IMR-90 (cell line): ENCODE data around the gene RPS15A. TPM values are rescaled to one million over a fixed set of nuclear protein-coding genes. Genes with fewer than 3 reads are reported as not detected.

Experiments
- ATAC-seq: fragments of 200-7000 bp; cut with Tn5 transposase; 2 replicates; pipeline ENCODE4 v1.9.1; 2020; ENCODE audit warnings: low read depth, mild to moderate bottlenecking, moderate library complexity
- Bru-seq: library from RNA; stranded (reverse); fragments of 400-500 nt; gene quantifications from one replicate; lab custom pipeline; 2021; lab: Mats Ljungman, UMichigan
- BruChase-seq, 2 experiments: library from RNA; stranded (reverse); fragments of 400-500 nt; gene quantifications; one replicate each; lab custom pipeline; 2021; lab: Mats Ljungman, UMichigan
- BruUV-seq: library from RNA; stranded (reverse); fragments of 400-500 nt; replicated peaks from 2 replicates; lab custom pipeline; 2021; lab: Mats Ljungman, UMichigan
- CTCF ChIA-PET: fragments of 300-600 bp; formaldehyde crosslinking; extraction: SDS; loops from one replicate; lab custom pipeline; 2021; ENCODE audit warnings: antibody characterized with exemption; lab: Yijun Ruan, JAX
- POLR2A ChIA-PET: fragments of 300-600 bp; sonication (Branson Sonifier 250); formaldehyde crosslinking; loops from one replicate; lab custom pipeline; 2022; ENCODE audit warnings: antibody characterized with exemption; ENCODE audit not compliant: unreplicated experiment; lab: Charles Lee
- DNase-seq: peaks from one replicate; pipeline ENCODE4 v3.0.0; 2013
- H2AFZ ChIP-seq: replicated peaks from 2 replicates; pipeline ENCODE3; 2013; ENCODE audit warnings: low read length, mild to moderate bottlenecking; ENCODE audit not compliant: poor library complexity
- H2AK5ac ChIP-seq: 2 replicates; pipeline ENCODE4 v1.6.1; 2013; ENCODE audit warnings: low read depth, low read length, inconsistent platforms
- H2AK9ac ChIP-seq: replicated peaks from 2 replicates; pipeline ENCODE3; 2013; ENCODE audit warnings: mild to moderate bottlenecking, low read depth, low read length, moderate library complexity; ENCODE audit not compliant: poor library complexity
- H2BK120ac ChIP-seq: 2 replicates; pipeline ENCODE4 v1.6.1; 2013; ENCODE audit warnings: low read depth, low read length, inconsistent platforms
- H2BK15ac ChIP-seq: 3 replicates; pipeline ENCODE4 v1.6.1; 2013; ENCODE audit warnings: low read depth, low read length, inconsistent platforms
- H2BK20ac ChIP-seq: 2 replicates; pipeline ENCODE4 v1.6.1; 2013; ENCODE audit warnings: low read depth, mild to moderate bottlenecking, inconsistent platforms, low read length, moderate library complexity
- H2BK5ac ChIP-seq: 2 replicates; pipeline ENCODE4 v1.6.1; 2013; ENCODE audit warnings: mild to moderate bottlenecking, low read depth, low read length, inconsistent platforms; ENCODE audit not compliant: poor library complexity, severe bottlenecking
- H3K14ac ChIP-seq: replicated peaks from 2 replicates; pipeline ENCODE4 v1.6.1; 2013; ENCODE audit warnings: low read depth, low read length, inconsistent platforms
- H3K18ac ChIP-seq: 2 replicates; pipeline ENCODE4 v1.6.1; 2013; ENCODE audit warnings: low read depth, low read length, control low read depth
- H3K23ac ChIP-seq: 2 replicates; pipeline ENCODE4 v1.6.1; 2013; ENCODE audit warnings: low read depth, low read length, inconsistent platforms
- H3K27ac ChIP-seq: 2 replicates; pipeline ENCODE4 v1.5.1; 2013; ENCODE audit warnings: mild to moderate bottlenecking, control low read depth, low read length; ENCODE audit not compliant: insufficient read depth
- H3K27me3 ChIP-seq: 2 replicates; pipeline ENCODE4 v1.6.1; 2013; ENCODE audit warnings: low read length; ENCODE audit not compliant: control insufficient read depth, insufficient read depth
- H3K36me3 ChIP-seq: 2 replicates; pipeline ENCODE4 v1.6.1; 2013; ENCODE audit warnings: low read length, mixed read lengths; ENCODE audit not compliant: control insufficient read depth, insufficient read depth
- H3K4ac ChIP-seq: 2 replicates; pipeline ENCODE4 v1.6.1; 2013; ENCODE audit warnings: low read depth, low read length, inconsistent platforms
- H3K4me1 ChIP-seq: 2 replicates; pipeline ENCODE4 v1.6.1; 2013; ENCODE audit warnings: low read length, mixed read lengths; ENCODE audit not compliant: control insufficient read depth, insufficient read depth
- H3K4me2 ChIP-seq: 2 replicates; pipeline ENCODE4 v1.6.1; 2013; ENCODE audit warnings: low read depth, mild to moderate bottlenecking, control low read depth, low read length, moderate library complexity
- H3K4me3 ChIP-seq: 2 replicates; pipeline ENCODE4 v1.5.1; 2013; ENCODE audit warnings: low read depth, mild to moderate bottlenecking, control low read depth, low read length, moderate library complexity; ENCODE audit not compliant: insufficient read depth
- H3K56ac ChIP-seq: 2 replicates; pipeline ENCODE4 v1.6.1; 2013; ENCODE audit warnings: low read length, inconsistent platforms; ENCODE audit not compliant: insufficient read depth; ENCODE audit errors: extremely low read depth
- H3K79me1 ChIP-seq, 2 experiments: 2 replicates each; pipeline ENCODE4 v1.6.1; 2013; ENCODE audit warnings: low read length in 2 of 2, inconsistent platforms in 1 of 2, low read depth in 1 of 2
- H3K9ac ChIP-seq: 2 replicates; pipeline ENCODE4 v1.6.1; 2013; ENCODE audit warnings: low read depth, low read length, control low read depth
- H3K9me1 ChIP-seq: 2 replicates; pipeline ENCODE4 v1.6.1; 2013; ENCODE audit warnings: low read length, inconsistent platforms; ENCODE audit not compliant: insufficient read depth
- H3K9me3 ChIP-seq: 2 replicates; pipeline ENCODE4 v1.6.1; 2013; ENCODE audit warnings: low read length; ENCODE audit not compliant: control insufficient read depth, insufficient read depth
- H4K20me1 ChIP-seq: 2 replicates; pipeline ENCODE4 v1.6.1; 2013; ENCODE audit warnings: low read length, inconsistent platforms; ENCODE audit not compliant: insufficient read depth
- H4K5ac ChIP-seq: 2 replicates; pipeline ENCODE4 v1.6.1; 2013; ENCODE audit warnings: mild to moderate bottlenecking, low read depth, low read length, control low read depth
- H4K8ac ChIP-seq, 2 experiments: 2 replicates each; pipeline ENCODE4 v1.6.1; 2013; ENCODE audit warnings: low read depth in 2 of 2, low read length in 2 of 2, control low read depth in 1 of 2, inconsistent platforms in 1 of 2
- H4K91ac ChIP-seq: 2 replicates; pipeline ENCODE4 v1.6.1; 2013; ENCODE audit warnings: low read depth, low read length, inconsistent platforms; ENCODE audit not compliant: insufficient read depth
- CEBPB ChIP-seq: IDR thresholded peaks from 2 replicates; pipeline ENCODE4 v1.6.1; 2012; ENCODE audit warnings: low read depth, low read length, improper control_type of control experiment
- CHD1 ChIP-seq: IDR thresholded peaks from 2 replicates; pipeline ENCODE4 v1.6.1; 2012; ENCODE audit warnings: low read depth, low read length, improper control_type of control experiment
- CTCF ChIP-seq: conservative IDR thresholded peaks from 2 replicates; pipeline ENCODE4 v1.5.1; 2012; ENCODE audit warnings: mild to moderate bottlenecking, low read depth, low read length, improper control_type of control experiment
- FOS ChIP-seq: fragments of 150-350 bp; IDR thresholded peaks from 2 replicates; pipeline ENCODE4 v1.6.1; 2016; ENCODE audit warnings: low read depth, low read length
- MAZ ChIP-seq: IDR thresholded peaks from 2 replicates; pipeline ENCODE4 v1.6.1; 2012; ENCODE audit warnings: low read depth, mild to moderate bottlenecking, low read length, improper control_type of control experiment, moderate library complexity, borderline replicate concordance
- MXI1 ChIP-seq: IDR thresholded peaks from 2 replicates; pipeline ENCODE4 v1.6.1; 2012; ENCODE audit warnings: low read depth, mild to moderate bottlenecking, low read length, moderate library complexity, borderline replicate concordance
- NFE2L2 ChIP-seq: fragments of 150-350 bp; IDR thresholded peaks from 2 replicates; pipeline ENCODE4 v1.6.1; 2016; ENCODE audit warnings: low read depth, mild to moderate bottlenecking, low read length
- POLR2A ChIP-seq: IDR thresholded peaks from 2 replicates; pipeline ENCODE4 v1.6.1; 2012; ENCODE audit warnings: mild to moderate bottlenecking, low read depth, low read length
- RAD21 ChIP-seq: IDR thresholded peaks from 2 replicates; pipeline ENCODE4 v1.6.1; 2012; ENCODE audit warnings: low read length, improper control_type of control experiment
- RCOR1 ChIP-seq: IDR thresholded peaks from 2 replicates; pipeline ENCODE4 v1.6.1; 2012; ENCODE audit warnings: mild to moderate bottlenecking, low read length, improper control_type of control experiment; ENCODE audit not compliant: insufficient replicate concordance
- SMC3 ChIP-seq: fragments of 150-350 bp; IDR thresholded peaks from 2 replicates; pipeline ENCODE4 v1.6.1; 2016; ENCODE audit warnings: low read depth, mild to moderate bottlenecking, antibody characterized with exemption, low read length, moderate library complexity
- WGBS, 2 experiments: methylation state at CpG; one replicate each; pipeline versions ENCODE4 v1.1.5 to v1.1.7; 2013; ENCODE audit warnings: missing lambda C conversion rate in 2 of 2; ENCODE audit not compliant: insufficient read length in 1 of 2; ENCODE audit errors: extremely low coverage in 2 of 2; 5-methylcytosine and 5-hydroxymethylcytosine counted together
- dilution Hi-C: fragments of 300-500 bp; cut with HindIII; formaldehyde crosslinking; loops from one replicate; pipeline ENCODE4 v1.14.3; 2018; ENCODE audit warnings: low sequenced_read_pairs; ENCODE audit not compliant: unreplicated experiment
- in situ Hi-C: fragments of 300-500 bp; cut with MboI; formaldehyde crosslinking; loops from 3 replicates; pipeline ENCODE4 v1.14.3; 2019; ENCODE audit warnings: low sequenced_read_pairs, inconsistent platforms, mixed read lengths
- intact Hi-C: fragments of 100-400 bp; cut with micrococcal nuclease; formaldehyde crosslinking; loops from 2 replicates; pipeline ENCODE4 v1.10.0; 2022
- long read RNA-seq: library from polyadenylated mRNA; unstranded; transcript quantifications from one replicate; pipeline ENCODE4 v2.0.0, GENCODE V29; 2021; ENCODE audit not compliant: unreplicated experiment
- polyA plus RNA-seq, 3 experiments: library from polyadenylated mRNA; depleted of rRNA; stranded (reverse); fragments of >200 nt; gene quantifications; 2 replicates each; pipeline ENCODE4 v1.2.3, GENCODE V29; 2012; ENCODE audit warnings: low replicate concordance in 1 of 3
- total RNA-seq: library from RNA; depleted of rRNA; stranded (reverse); fragments of >200 nt; gene quantifications from 2 replicates; pipeline ENCODE4 v1.2.3, GENCODE V29; 2012; rRNA removed
- TF ChIP-seq, protein P1 (sequence below): fragments of 150-350 bp; IDR thresholded peaks from 2 replicates; pipeline ENCODE4 v1.6.1; 2017; ENCODE audit warnings: mild to moderate bottlenecking, antibody characterized with exemption, low read length, low read depth

The RPS15A gene
- total RNA-seq, result 2,973 and 4,619 TPM in 2 replicates
- 4,450 and 4,588 TPM in 2 replicates for polyA plus RNA-seq (2012; rRNA removed)
- 1,608 and 2,537 TPM in 2 replicates for polyA plus RNA-seq (2012; cell fraction: cytosol; rRNA removed)
- polyA plus RNA-seq (2012; cell fraction: nucleus; rRNA removed; ENCODE audit: low replicate concordance), result 179 and 1,902 TPM in 2 replicates
- percentile 98 among the genes with signal in this experiment for Bru-seq, nascent RNA
- percentile 94 among the genes with signal in this experiment for BruChase-seq, experiment 1, labeled RNA remaining after a 6-hour chase
- BruChase-seq, experiment 2, labeled RNA remaining after a 2-hour chase, result percentile 93 among the genes with signal in this experiment
- long read RNA-seq, transcript RPS15A-201 (5 exons, 2,203 nt), result minor isoform, 24 of 641 reads
- long read RNA-seq, transcript RPS15A-203 (5 exons, 525 nt), result major isoform, 456 of 641 reads
- long read RNA-seq, transcript RPS15A-205 (5 exons, 802 nt), result minor isoform, 5 of 641 reads
- long read RNA-seq, partial matches to known transcripts, result 152 of 641 reads
- long read RNA-seq, other reads (novel, unspliced or antisense), result 1 of 641 reads

GRCh38 chr16:18789850-18790706, at the start of gene RPS15A:
Gene RPS15A, minus strand, starts transcription at chr16:18790334. Its CDS starts 1,221 bp downstream, at chr16:18789113.
- peak within 1 kb of the TSS; percentile 52 for H4K5ac ChIP-seq
- peak within 1 kb of the TSS; percentile 72 for H3K4me3 ChIP-seq
- no peaks in the 10 kb centered on the region for H3K9me3 ChIP-seq
- in situ Hi-C loops, result no loop called here
- H3K27ac ChIP-seq, result peak within 1 kb of the TSS; percentile 81
- peaks cover 16 to 48% of the 10 kb centered on the region in 2 experiments for H3K79me1 ChIP-seq
- intact Hi-C loops, result loop anchor here (1.0 kb wide), 1 partner anchor 10 kb away; no protein-coding TSS in a partner anchor
- H4K8ac ChIP-seq, result peak within 1 kb of the TSS; percentile 48 to 91
- CTCF ChIA-PET, result interaction anchor here (0.6 to 1.5 kb wide), 2 partner anchors 9 to 12 kb away, joined by 3 to 7 read pairs; partner anchors contain the start of gene ARL6IP1
- H3K9ac ChIP-seq, result peak within 1 kb of the TSS; percentile 90
- H3K56ac ChIP-seq, result peak within 1 kb of the TSS; percentile 76
- H2AK5ac ChIP-seq, result peak within 1 kb of the TSS; percentile 87
- peaks cover 5% of the 10 kb centered on the region; the same call in 1 of the 2 replicates for H3K9me1 ChIP-seq
- peak within 1 kb of the TSS; percentile 93 for H3K4ac ChIP-seq
- H3K36me3 ChIP-seq, result peaks cover 39% of the 10 kb centered on the region
- peak within 1 kb of the TSS; percentile 89 for H3K4me2 ChIP-seq
- no peaks in the 10 kb centered on the region for H3K27me3 ChIP-seq
- POLR2A ChIA-PET, result interaction anchor here (0.6 to 0.9 kb wide), 3 partner anchors 10 to 1277 kb away, joined by 3 to 8 read pairs (median 3); partner anchors contain the start of gene ARL6IP1
- H2BK15ac ChIP-seq, result no peak within 1 kb of the TSS
- peak within 1 kb of the TSS; percentile 91 for H2AFZ ChIP-seq
- DNase-seq (peak; percentile 98), ATAC-seq (peak; percentile 99)
- no peak within 1 kb of the TSS for H2BK120ac ChIP-seq
- peak within 1 kb of the TSS; percentile 91 for H2BK5ac ChIP-seq
- peak within 1 kb of the TSS; percentile 94 for H3K23ac ChIP-seq
- WGBS, 2 experiments, result 8% methylated on average over 17 of the region's 60 CpGs; no CpG with 5 or more reads in 1 of the 2 experiments
- no TSS peak for BruUV-seq
- peak within 1 kb of the TSS; percentile 96 for H3K14ac ChIP-seq
- TF ChIP-seq CEBPB (no peak), MAZ (peak; percentile 72; the same call in 1 of the 2 replicates), NFE2L2 (no peak), CTCF (no peak), POLR2A (peak; percentile 97), SMC3 (no peak), FOS (no peak), MXI1 (0 out of 2 replicates have a peak, but pooled peaks have one; percentile 45), RCOR1 (no peak), CHD1 (peak; percentile 70; the same call in 1 of the 2 replicates), RAD21 (no peak)
- TF ChIP-seq, protein P1, sequence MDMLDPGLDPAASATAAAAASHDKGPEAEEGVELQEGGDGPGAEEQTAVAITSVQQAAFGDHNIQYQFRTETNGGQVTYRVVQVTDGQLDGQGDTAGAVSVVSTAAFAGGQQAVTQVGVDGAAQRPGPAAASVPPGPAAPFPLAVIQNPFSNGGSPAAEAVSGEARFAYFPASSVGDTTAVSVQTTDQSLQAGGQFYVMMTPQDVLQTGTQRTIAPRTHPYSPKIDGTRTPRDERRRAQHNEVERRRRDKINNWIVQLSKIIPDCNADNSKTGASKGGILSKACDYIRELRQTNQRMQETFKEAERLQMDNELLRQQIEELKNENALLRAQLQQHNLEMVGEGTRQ, result no peak
- peak within 1 kb of the TSS; percentile 27; the same call in 1 of the 2 replicates for H3K18ac ChIP-seq
- H4K91ac ChIP-seq, result peak within 1 kb of the TSS; percentile 53; the same call in 1 of the 2 replicates
- H3K4me1 ChIP-seq, result peaks cover 2% of the 10 kb centered on the region; the same call in 1 of the 2 replicates
- peak within 1 kb of the TSS; percentile 95 for H2AK9ac ChIP-seq
- H2BK20ac ChIP-seq, result no peak within 1 kb of the TSS
- dilution Hi-C loops, result no loop called here
- H4K20me1 ChIP-seq, result peaks cover 50% of the 10 kb centered on the region
